Neural cell (in vitro differentiated cells): ENCODE data around the gene SLC15A5.

Experiments
- EP300 ChIP-seq: fragments of 450-650 bp; conservative IDR thresholded peaks from 2 replicates; pipeline ENCODE4 v1.6.1; 2014; ENCODE audit warnings: antibody characterized with exemption, mild to moderate bottlenecking, moderate library complexity; ENCODE audit not compliant: poor library complexity, severe bottlenecking
- EZH2 ChIP-seq: fragments of 200-600, 300-800 bp; shearing (Covaris generic), sonication (generic); IDR thresholded peaks from 2 replicates; pipeline ENCODE4 v1.6.1; 2014; ENCODE audit warnings: antibody characterized with exemption, low read length, borderline replicate concordance, mild to moderate bottlenecking; ENCODE audit not compliant: insufficient read depth, poor library complexity, severe bottlenecking
- POLR2AphosphoS5 ChIP-seq: IDR thresholded peaks from 2 replicates; pipeline ENCODE4 v1.6.1; 2012
- REST ChIP-seq: IDR thresholded peaks from 2 replicates; pipeline ENCODE4 v1.6.1; 2012; ENCODE audit warnings: borderline replicate concordance
- TF ChIP-seq, protein P1 (sequence below): fragments of 450-650 bp; IDR thresholded peaks from 2 replicates; pipeline ENCODE4 v1.5.1; 2014; ENCODE audit warnings: antibody characterized with exemption, mild to moderate bottlenecking, moderate library complexity; ENCODE audit not compliant: poor library complexity, severe bottlenecking

DNA sequence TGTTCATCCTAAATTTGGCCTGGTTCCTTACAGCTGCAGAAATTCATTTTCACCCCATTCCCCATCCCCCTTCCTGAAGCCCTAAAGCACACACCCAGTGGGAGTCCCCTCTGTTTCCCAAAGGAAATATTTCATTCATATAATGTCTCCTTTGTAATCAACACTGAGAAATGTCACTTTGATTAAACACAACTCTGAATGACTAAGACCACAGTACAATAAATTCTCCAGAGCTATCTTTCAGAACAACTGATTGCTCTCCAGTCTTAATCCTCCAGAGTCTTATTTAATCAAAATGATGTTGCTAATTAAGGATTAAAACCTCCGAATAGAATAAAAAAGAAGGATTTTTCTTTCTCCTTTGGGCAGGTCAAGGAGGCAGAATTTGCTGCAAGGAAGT lies 6.4 kb downstream of the SLC15A5 start:
- TF ChIP-seq EZH2: no peak
- TF ChIP-seq, protein P1, sequence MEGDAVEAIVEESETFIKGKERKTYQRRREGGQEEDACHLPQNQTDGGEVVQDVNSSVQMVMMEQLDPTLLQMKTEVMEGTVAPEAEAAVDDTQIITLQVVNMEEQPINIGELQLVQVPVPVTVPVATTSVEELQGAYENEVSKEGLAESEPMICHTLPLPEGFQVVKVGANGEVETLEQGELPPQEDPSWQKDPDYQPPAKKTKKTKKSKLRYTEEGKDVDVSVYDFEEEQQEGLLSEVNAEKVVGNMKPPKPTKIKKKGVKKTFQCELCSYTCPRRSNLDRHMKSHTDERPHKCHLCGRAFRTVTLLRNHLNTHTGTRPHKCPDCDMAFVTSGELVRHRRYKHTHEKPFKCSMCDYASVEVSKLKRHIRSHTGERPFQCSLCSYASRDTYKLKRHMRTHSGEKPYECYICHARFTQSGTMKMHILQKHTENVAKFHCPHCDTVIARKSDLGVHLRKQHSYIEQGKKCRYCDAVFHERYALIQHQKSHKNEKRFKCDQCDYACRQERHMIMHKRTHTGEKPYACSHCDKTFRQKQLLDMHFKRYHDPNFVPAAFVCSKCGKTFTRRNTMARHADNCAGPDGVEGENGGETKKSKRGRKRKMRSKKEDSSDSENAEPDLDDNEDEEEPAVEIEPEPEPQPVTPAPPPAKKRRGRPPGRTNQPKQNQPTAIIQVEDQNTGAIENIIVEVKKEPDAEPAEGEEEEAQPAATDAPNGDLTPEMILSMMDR: no peak
- TF ChIP-seq EP300: no peak
- TF ChIP-seq POLR2AphosphoS5: no peak
- no peak for TF ChIP-seq REST
